ENCODE results near the gene SEL1L3.
A peak's percentile ranks its signal among the peaks of the same experiment; 100 is the strongest.

The SEL1L3 gene

DNA sequence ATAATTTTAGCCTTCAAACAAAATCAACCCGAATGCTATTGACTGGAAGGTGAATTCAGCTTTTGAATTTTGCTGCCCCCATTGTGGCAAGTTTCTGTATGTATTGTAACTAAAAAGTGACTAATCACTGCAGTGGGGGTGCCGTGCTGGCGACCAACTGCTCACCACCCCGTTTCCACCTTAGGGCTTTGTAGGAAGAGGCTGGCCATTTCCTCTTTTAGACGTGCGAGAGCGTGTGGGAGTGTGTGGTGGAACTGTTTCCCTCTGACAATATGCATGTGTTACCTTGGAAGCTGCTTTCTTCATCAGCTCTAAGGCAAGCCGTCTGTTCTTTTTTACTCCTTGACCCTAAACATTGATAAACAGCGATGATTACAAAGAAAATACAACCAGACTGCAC, 78.8 kb downstream of the SEL1L3 start:
- DNase-seq = no peak

DNA sequence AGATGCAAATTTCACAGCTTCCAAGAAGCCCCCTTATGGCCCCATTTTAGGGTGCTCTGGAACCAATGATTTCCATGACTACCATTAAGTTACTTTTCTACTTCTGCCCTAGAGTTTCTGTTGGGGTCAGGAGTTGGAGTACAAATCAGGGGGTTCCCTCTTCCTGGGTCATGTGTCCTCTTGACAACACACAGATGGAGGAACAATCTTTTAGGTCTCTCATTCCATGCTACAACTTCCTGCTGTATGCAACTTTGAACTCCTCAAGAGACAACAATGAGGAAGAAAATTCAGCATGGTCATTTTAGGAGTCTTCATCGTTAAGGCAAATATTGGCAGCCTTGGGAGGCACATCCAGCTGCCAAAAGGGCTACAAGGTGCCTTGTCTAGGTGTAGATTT, 79.7 kb downstream of the SEL1L3 start:
- no peak for DNase-seq

DNA sequence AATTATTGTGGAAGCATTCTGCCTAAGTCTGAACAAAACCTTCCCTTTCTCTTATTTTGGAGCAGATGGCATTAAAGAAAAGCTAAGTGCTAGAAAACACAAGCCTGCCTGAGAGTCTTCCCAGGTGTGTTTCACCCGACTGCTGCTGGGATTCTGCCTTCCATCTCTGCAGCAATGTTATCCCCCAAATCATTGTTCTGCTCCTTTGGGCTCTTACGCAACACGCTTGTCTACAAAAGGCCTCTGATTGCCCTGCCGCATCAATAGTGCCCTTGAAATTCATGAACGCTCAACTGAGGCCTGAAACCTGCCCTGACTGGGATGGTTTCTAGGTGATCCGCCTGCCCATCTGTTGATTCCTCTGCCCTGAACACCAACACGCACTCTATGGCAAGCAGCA, 80.3 kb downstream of the SEL1L3 start:
- no peak for DNase-seq

- DNase-seq = no peak
Measured at GRCh38 chr4:25779021-25779420, 83.8 kb downstream of the SEL1L3 start.

DNA sequence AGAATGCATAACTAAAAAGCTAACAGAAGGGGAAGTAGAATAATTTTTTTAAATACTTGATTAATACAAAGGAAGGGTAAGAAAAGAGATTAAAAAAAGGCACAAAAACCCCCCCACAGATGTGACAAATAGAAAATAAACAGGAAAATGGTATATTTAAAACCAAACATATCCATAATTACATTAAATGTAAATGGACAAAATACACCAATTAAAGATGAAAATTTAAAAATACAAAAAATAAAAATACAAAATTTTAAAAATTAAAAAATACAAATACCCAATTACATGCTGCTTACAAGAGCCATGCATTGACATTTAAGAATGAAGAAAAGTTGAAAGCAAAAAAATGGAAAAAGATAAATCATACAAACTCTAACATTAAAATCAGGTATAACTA, 86.0 kb downstream of the SEL1L3 start:
- DNase-seq = no peak

- no peak for DNase-seq
Measured at GRCh38 chr4:25775166-25775565, 87.6 kb downstream of the SEL1L3 start.

GRCh38 chr4:25773358-25773757, 89.4 kb downstream of the SEL1L3 start:
- DNase-seq = no peak

DNA sequence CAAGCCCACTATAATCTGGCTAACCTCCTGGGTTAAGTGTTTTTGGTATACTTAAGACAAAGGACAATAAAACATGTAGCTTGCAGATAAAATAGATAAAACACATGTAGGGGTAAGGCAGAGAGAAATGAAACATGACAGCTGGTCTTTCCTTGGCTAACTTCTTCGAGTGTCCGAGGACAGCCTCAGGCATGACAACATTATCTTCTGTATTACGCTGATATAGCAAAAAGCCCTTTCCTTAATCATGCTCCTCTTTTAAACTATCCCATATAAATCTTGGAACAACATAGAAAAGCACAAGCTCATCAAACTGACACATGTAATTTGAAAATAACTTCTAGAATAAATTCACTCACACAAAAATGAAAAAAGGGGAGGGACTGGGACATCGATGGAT, 91.1 kb downstream of the SEL1L3 start:
- no peak for DNase-seq

- DNase-seq = no peak
Measured at GRCh38 chr4:25770847-25771246, 91.9 kb downstream of the SEL1L3 start.

DNA sequence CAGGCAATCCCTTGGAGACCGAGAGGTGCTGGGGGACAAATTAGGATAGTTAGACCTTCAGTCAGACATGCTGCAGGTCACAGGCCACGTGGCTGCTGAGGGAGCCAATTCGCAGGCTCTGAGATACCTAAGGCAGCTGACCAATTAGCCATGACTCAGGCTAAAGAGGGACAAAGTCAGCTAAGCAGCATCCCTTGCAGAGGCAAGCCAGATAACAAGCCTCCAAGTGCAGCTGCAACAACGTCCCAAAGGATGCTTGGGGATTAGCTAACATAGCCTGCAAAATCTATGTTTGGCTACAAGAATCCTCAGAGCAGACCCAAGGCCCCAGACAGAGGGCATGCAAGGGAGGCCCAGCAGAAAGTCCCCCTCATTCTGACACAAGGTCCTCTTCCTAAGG, 93.5 kb downstream of the SEL1L3 start:
- no peak for DNase-seq

DNA sequence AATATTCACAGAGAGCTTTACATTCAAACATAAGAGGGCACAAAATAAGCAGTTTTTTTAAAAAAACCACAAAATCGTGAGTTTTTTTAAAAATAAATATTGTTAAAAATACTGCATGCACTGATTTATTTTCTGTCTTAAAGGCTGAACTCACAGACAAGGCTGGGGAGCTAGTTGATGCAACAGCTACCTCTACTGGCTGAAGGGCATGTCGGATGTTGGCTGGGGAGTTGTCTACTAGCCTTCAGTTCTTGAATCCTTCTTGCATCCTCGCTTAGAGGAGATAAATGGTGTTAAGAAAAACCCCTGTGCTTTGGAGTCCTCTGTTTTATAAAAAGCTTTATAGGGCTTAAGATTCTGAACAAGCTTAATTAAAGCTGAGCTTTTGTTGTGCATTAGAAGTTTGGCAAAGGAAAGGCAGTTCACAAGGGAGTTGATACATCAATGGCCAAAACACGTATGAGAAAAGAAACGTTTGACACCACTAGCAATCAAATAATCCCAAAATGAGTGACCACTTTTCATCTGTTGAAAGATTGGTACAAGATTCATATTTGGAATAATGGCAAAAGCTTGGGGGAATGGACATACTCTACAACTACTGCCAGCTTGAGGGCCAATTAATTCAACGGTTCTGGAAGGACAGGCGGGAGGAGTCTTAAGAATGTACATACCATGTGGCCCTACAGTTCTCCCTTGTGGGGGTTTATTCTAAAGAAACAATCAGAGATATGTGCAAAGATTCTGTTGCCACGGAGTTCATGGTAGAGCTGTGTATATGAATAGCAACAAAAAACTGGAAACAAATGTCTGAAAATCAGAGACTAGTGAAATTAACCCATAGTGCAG, 94.7 kb downstream of the SEL1L3 start:
- DNase-seq = peak; percentile 36

- DNase-seq = no peak
Measured at GRCh38 chr4:25760518-25761157, 102.2 kb downstream of the SEL1L3 start.

DNA sequence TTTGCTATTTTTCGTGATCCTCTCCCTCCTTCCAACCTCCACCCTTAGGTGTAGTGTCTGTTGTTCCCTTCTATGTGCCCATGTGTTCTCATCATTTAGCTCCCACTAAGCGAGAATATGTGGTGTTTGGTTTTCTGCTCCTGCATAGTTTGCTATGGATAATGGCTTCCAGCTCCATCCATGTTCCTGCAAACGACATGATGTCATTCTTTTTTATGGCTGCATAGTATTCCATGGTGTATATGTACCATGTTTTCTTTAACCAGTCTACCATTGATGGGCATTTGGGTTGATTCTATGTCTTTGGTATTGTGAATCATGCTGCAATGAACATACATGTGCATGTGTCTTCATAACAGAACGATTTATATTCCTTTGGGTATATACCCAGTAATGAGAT, 102.7 kb downstream of the SEL1L3 start:
- no peak for DNase-seq

DNA sequence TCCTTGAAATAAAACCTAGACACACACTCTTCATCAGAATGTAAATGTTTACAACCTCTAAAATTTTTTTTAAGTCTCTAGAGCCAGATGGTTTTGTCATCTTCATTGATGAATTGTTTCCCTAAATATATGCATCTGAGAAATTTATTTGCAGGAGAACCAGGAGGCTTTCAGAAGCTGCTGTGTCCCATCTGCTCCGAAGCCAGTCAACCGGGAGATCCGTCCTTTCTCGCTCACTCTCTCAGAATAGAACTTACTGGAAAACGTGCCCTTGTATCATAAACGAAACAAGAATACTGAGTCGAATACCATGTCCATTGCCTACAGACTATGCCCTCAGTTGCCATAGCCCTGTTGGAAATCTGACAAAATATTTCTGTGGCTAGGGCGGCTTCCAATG, 103.7 kb downstream of the SEL1L3 start:
- no peak for DNase-seq

DNA sequence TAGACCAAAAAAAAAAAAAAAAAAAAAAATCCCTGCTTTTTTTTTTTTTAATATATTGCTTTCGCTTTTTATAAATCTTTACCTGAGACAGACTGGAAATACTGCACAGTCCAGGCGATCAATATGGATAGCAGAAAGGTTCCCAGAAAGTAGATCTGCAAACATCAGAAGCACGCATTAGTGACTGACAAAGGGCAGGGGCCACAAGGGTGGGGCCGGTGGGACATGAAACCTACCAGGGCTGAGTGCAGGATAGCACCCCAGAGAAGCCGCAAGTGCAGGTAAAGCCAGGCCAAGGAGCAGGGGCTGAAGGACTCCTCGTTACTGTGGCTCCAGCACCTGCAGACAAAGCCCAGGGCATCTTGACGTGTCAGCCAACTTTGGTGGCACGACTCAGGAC, 105.3 kb downstream of the SEL1L3 start:
- no peak for DNase-seq

DNA sequence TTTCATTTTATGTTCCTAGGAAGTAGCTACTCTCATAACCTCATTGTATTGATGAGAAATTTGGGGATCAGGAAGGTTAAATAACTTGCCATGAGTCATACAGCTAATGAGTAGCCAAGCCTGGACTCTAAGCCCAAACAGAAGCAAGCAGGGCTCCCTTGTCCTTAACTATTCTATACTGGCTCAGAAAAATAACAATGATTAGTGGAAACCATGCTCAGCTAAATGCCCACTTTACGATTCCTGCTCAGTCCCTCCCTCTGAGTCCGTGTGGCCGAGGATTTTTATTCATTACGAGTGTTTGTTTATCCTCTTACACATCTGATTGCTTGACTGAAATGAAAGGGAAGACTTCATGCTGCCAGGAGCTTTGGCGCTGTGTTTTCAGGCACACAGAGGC, 106.3 kb downstream of the SEL1L3 start:
- peak; percentile 79 for DNase-seq

- DNase-seq = no peak
Measured at GRCh38 chr4:25755911-25756310, 106.9 kb downstream of the SEL1L3 start.

DNA sequence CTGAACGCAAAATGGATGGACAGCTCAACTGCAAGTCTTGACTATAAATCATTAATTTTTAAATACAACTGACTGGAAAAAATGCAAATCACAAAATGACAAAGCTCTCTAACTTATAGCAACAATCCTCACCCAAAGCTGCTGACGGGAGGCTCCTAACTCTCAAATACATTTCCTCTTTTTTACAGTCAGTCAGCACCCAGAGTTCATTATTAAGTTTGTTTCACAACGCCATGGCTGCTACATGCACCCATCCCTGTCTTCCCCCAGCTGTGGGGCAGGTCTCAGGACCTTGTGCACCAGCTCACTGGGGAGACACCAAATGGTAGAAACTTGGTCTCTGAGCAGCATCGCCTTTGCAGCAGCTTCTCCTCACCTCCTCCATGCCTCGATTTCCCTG, 109.5 kb downstream of the SEL1L3 start:
- DNase-seq = no peak

- DNase-seq = no peak
Measured at GRCh38 chr4:25750874-25751273, 111.9 kb downstream of the SEL1L3 start.

- no peak for DNase-seq
Measured at GRCh38 chr4:25749150-25749794, 113.5 kb downstream of the SEL1L3 start.

DNA sequence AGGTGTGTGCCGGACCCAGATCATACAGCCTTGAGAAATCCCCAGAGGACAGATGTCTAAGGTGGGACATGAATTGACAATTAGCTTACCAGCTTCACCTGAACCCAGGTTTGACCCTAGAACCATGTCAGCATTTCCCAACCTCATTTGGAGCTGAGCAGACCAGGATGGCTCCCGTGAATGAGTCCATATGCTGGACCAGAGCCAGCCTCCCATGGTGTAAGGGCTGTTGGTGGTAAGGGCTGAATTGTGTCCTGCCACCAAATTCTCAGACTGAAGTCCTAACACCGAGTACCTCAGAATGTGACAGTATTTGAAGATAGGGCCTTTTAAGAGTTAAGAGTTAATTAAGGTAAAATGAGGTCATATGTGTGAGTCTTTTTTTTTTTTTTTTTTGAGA, 118.8 kb downstream of the SEL1L3 start:
- DNase-seq = no peak

DNA sequence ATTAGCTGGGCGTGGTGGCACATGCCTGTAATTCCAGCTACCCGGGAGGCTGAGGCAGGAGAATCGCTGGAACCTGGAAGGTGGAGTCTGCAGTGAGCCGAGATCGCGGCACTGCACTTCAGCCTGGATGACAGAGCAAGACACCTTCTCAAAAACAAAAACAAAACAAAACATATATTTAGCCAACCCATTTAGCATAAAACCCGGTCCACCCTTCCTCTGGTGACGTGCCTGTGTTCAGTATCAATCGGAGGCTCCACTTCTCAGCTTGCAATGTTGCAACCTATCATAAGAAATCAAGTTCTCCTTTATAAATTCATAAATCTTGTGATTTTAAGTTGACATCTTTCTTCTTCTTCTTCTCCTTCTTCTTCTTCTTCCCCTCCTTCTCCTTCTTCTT, 133.2 kb downstream of the SEL1L3 start:
- DNase-seq = no peak

GRCh38 chr4:25728886-25729285, 133.9 kb downstream of the SEL1L3 start:
- DNase-seq = no peak

Data from NCI-H2029 treated with DMSO at 0.1 percent for 48 hours (cell line).